Left hindlimb (tissue), 1 donor: Measurements from ENCODE around the gene PPM1H.

Source experiments
- DNase-seq: peaks from one replicate; pipeline ENCODE4 v3.0.0-alpha.2; 2018

The PPM1H gene

GRCh38 chr12:62793256-62794217, 141.4 kb downstream of the PPM1H start:
- DNase-seq, result peak; percentile 89

- no peak for DNase-seq
These were observed 142.6 kb downstream of the PPM1H start for GRCh38 chr12:62792236-62792870.

GRCh38 chr12:62789851-62790250, 145.1 kb downstream of the PPM1H start:
- DNase-seq, result no peak

- no peak for DNase-seq
These were observed 147.3 kb downstream of the PPM1H start for GRCh38 chr12:62787611-62788010.

- no peak for DNase-seq
These were observed 147.9 kb downstream of the PPM1H start for GRCh38 chr12:62787023-62787422.

GRCh38 chr12:62785941-62786559, 148.9 kb downstream of the PPM1H start:
- peak; percentile 72 for DNase-seq

- DNase-seq, result no peak
These were observed 150.4 kb downstream of the PPM1H start for GRCh38 chr12:62784576-62784975.

- no peak for DNase-seq
These were observed 151.1 kb downstream of the PPM1H start for GRCh38 chr12:62783881-62784280.

GRCh38 chr12:62781136-62781880, 153.6 kb downstream of the PPM1H start:
- no peak for DNase-seq

- DNase-seq, result no peak
These were observed 155.5 kb downstream of the PPM1H start for GRCh38 chr12:62779488-62779887.

- DNase-seq, result no peak
These were observed 156.8 kb downstream of the PPM1H start for GRCh38 chr12:62778187-62778586.

- DNase-seq, result no peak
These were observed 158.0 kb downstream of the PPM1H start for GRCh38 chr12:62776997-62777396.

- DNase-seq, result no peak
These were observed 158.4 kb downstream of the PPM1H start for GRCh38 chr12:62776575-62776974.

GRCh38 chr12:62774794-62775193, 160.2 kb downstream of the PPM1H start:
- DNase-seq, result no peak

- DNase-seq, result no peak
These were observed 162.5 kb downstream of the PPM1H start for GRCh38 chr12:62772416-62772955.

GRCh38 chr12:62771828-62772227, 163.1 kb downstream of the PPM1H start:
- DNase-seq, result no peak

- DNase-seq, result no peak
These were observed 164.6 kb downstream of the PPM1H start for GRCh38 chr12:62770381-62770780.

GRCh38 chr12:62769076-62769619, 165.8 kb downstream of the PPM1H start:
- DNase-seq, result no peak

- no peak for DNase-seq
These were observed 167.0 kb downstream of the PPM1H start for GRCh38 chr12:62767946-62768345.

GRCh38 chr12:62767496-62767895, 167.5 kb downstream of the PPM1H start:
- no peak for DNase-seq

GRCh38 chr12:62766496-62766895, 168.5 kb downstream of the PPM1H start:
- DNase-seq, result no peak
